Peyer's patch (tissue), 4 donors: ENCODE data around the gene TPD52L2.

Experiments used
- POLR2A ChIP-seq, 2 donors: fragments of 450-650 bp; IDR thresholded peaks; one replicate each; pipeline ENCODE4 v1.5.1; 2017; ENCODE audit warnings: antibody characterized with exemption in 2 of 2, mild to moderate bottlenecking in 2 of 2, moderate library complexity in 2 of 2
- TF ChIP-seq, protein P1 (sequence below), 6 experiments: fragments of 450-650 bp in 4 of 6; fragments of 200-600 bp in 2 of 6; sonication (generic) in 1 of 6; IDR thresholded peaks; one replicate each; pipeline ENCODE4 v1.5.1; 2017 to 2019; ENCODE audit warnings: antibody characterized with exemption in 6 of 6, mild to moderate bottlenecking in 3 of 6, moderate library complexity in 1 of 6

- TF ChIP-seq, protein P1, sequence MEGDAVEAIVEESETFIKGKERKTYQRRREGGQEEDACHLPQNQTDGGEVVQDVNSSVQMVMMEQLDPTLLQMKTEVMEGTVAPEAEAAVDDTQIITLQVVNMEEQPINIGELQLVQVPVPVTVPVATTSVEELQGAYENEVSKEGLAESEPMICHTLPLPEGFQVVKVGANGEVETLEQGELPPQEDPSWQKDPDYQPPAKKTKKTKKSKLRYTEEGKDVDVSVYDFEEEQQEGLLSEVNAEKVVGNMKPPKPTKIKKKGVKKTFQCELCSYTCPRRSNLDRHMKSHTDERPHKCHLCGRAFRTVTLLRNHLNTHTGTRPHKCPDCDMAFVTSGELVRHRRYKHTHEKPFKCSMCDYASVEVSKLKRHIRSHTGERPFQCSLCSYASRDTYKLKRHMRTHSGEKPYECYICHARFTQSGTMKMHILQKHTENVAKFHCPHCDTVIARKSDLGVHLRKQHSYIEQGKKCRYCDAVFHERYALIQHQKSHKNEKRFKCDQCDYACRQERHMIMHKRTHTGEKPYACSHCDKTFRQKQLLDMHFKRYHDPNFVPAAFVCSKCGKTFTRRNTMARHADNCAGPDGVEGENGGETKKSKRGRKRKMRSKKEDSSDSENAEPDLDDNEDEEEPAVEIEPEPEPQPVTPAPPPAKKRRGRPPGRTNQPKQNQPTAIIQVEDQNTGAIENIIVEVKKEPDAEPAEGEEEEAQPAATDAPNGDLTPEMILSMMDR (IDR thresholded peaks at IDR 0.05): no peak
- TF ChIP-seq POLR2A (IDR thresholded peaks at IDR 0.05): no peak
Measured at GRCh38 chr20:63825331-63826118, 39.5 kb upstream of the TPD52L2 start.
